Measurements from ENCODE around the gene TMEM62. TPM values are rescaled to one million over a fixed set of nuclear protein-coding genes. Genes with fewer than 3 reads are reported as not detected.

The TMEM62 gene
- total RNA-seq, 1 donor from 2014 or later: 52.2 TPM

DNA sequence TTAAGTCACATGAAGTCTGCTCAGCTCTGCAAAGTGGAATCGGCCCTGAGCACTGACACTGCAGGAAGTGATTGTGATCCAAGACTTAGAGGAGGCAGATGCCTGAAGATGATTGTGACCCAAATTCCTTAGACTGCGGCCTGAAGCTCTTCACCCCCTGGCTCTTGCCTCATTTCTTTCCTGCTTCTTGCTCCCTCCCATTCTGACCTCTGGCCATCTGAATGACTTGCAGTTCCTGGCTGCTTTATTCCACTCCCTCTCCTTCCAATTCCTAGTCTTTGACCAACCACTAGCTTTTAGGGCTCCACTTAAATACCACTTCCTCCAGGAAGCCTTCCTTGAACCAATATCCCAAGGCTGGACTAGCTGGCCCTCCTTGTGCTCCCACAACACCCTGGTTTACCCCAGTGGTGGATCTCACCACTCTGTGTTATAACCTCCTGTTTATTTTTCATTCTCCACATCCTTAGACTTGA is 97.3 kb downstream of the TMEM62 start:
- no peak overlapping the region for H3K27ac Mint-ChIP-seq
- DNase-seq (no peak), ATAC-seq (ENCODE audit: low read depth) (no peak)
- H3K4me1 Mint-ChIP-seq: no peaks in the 10 kb centered on the region
- ChIA-PET CTCF (interaction anchor here (1.0 to 1.8 kb wide), 3 partner anchors 12 to 55 kb away, joined by 3 to 8 read pairs (median 6); no protein-coding TSS in a partner anchor), POLR2A (interaction anchor here (0.6 kb wide), 1 partner anchor 313 kb away, joined by 3 read pairs; no protein-coding TSS in a partner anchor)
- H3K27me3 Mint-ChIP-seq: no peaks in the 10 kb centered on the region
- TF ChIP-seq, protein P1, sequence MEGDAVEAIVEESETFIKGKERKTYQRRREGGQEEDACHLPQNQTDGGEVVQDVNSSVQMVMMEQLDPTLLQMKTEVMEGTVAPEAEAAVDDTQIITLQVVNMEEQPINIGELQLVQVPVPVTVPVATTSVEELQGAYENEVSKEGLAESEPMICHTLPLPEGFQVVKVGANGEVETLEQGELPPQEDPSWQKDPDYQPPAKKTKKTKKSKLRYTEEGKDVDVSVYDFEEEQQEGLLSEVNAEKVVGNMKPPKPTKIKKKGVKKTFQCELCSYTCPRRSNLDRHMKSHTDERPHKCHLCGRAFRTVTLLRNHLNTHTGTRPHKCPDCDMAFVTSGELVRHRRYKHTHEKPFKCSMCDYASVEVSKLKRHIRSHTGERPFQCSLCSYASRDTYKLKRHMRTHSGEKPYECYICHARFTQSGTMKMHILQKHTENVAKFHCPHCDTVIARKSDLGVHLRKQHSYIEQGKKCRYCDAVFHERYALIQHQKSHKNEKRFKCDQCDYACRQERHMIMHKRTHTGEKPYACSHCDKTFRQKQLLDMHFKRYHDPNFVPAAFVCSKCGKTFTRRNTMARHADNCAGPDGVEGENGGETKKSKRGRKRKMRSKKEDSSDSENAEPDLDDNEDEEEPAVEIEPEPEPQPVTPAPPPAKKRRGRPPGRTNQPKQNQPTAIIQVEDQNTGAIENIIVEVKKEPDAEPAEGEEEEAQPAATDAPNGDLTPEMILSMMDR (IDR thresholded peaks at IDR 0.05): no peak
- no peaks in the 10 kb centered on the region for H3K9me3 Mint-ChIP-seq
- intact Hi-C loops (cut with micrococcal nuclease): no loop called here
- H3K36me3 Mint-ChIP-seq (ENCODE audit: low read depth): no peaks in the 10 kb centered on the region
- H3K4me3 Mint-ChIP-seq: no peak overlapping the region

DNA sequence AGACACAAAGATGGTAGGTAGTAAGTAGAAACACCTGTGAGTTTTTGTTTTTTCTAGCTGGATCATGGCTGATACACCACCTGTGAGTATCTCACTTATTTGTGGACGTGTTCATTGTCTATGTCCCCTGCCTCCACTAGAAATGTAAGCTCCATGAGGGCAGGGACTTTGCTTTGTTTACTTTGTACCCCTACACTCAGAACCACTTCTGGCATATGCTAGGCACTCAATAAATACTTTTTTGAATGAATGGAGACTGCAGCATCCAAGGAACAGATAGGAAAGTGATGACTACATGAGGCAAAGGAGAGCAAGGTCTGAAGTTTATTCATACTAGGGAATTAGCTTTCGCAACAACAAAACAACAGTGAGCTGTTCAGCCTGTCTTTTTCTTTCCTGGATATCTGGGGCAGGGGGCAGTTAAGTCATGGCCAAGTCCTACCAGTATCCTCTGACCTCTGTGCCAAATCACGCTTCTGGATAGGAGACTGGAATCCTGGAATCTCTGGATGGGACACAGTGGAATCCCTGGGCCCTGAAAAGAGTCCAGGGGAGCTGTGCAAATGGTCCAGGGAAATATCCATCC is 99.0 kb downstream of the TMEM62 start:
- H3K36me3 Mint-ChIP-seq (ENCODE audit: low read depth): no peaks in the 10 kb centered on the region
- CTCF ChIA-PET: interaction anchor here (1.2 kb wide), 1 partner anchor 53 kb away, joined by 3 read pairs; no protein-coding TSS in a partner anchor

More for the DNA sequence above, 99.0 kb downstream of the TMEM62 start:
- Mint-ChIP-seq H3K4me1 (peaks cover 3% of the 10 kb centered on the region), H3K27ac (no peak overlapping the region), H3K27me3 (no peaks in the 10 kb centered on the region), H3K9me3 (no peaks in the 10 kb centered on the region), H3K4me3 (no peak overlapping the region)
- no peak for DNase-seq
- TF ChIP-seq, protein P1 (IDR thresholded peaks at IDR 0.05): no peak
- POLR2A ChIA-PET: no interaction called here
- no peak for ATAC-seq (ENCODE audit: low read depth)
- intact Hi-C loops (cut with micrococcal nuclease): no loop called here

Other genes with a start within 250 kb of the TMEM62 start
- gene TTBK2, start 212.8 kb upstream of the TMEM62 start, total RNA-seq: 16.2 and 19.8 TPM in 2 replicates
- 46.6 and 48.9 TPM in 2 replicates for gene UBR1, start 27.5 kb upstream of the TMEM62 start, total RNA-seq
- gene CCNDBP1, start 51.8 kb downstream of the TMEM62 start, total RNA-seq: 65.6 and 67.2 TPM in 2 replicates
- gene EPB42, start 87.4 kb downstream of the TMEM62 start, total RNA-seq: not detected in 2 replicates
- gene TGM5, start 133.3 kb downstream of the TMEM62 start, total RNA-seq: 0.11 and 0.17 TPM in 2 replicates
- not detected in 2 replicates for gene TGM7, start 168.7 kb downstream of the TMEM62 start, total RNA-seq
- 15.5 and 17.1 TPM in 2 replicates for gene LCMT2, start 197.0 kb downstream of the TMEM62 start, total RNA-seq
- gene ZSCAN29, start 237.5 kb downstream of the TMEM62 start, total RNA-seq: 45.6 and 50.6 TPM in 2 replicates
- gene TUBGCP4, start 237.5 kb downstream of the TMEM62 start, total RNA-seq: 24.0 and 31.2 TPM in 2 replicates